Frontal cortex (tissue), 4 donors: ENCODE data around the gene USP54. TPM values are rescaled to one million over a fixed set of nuclear protein-coding genes. Genes with fewer than 3 reads are reported as not detected.

Source experiments
- DNase-seq, 2 donors: peaks; one replicate each; pipeline ENCODE4 v3.0.0; 2012; ENCODE audit warnings: low spot score in 2 of 2
- FAIRE-seq: peaks from 2 replicates; lab custom pipeline; 2012; peaks lifted over from hg19 to GRCh38; lab: Jason Lieb, UNC
- total RNA-seq: library from RNA; depleted of rRNA; stranded (reverse); fragments of >200 nt; gene quantifications from one replicate; pipeline ENCODE4 v1.2.3, GENCODE V29; 2014
- donor health status: control.
- donor health status: control.
- donor health status: control.

Gene USP54
- total RNA-seq, 1 donor from 2014 or later: 32.6 TPM

GRCh38 chr10:73537288-73537687 is 53.9 kb downstream of the USP54 start:
- no peak for DNase-seq
- no peak for FAIRE-seq

- FAIRE-seq (no peak), DNase-seq (no peak)
Measured at GRCh38 chr10:73534857-73535256, 56.3 kb downstream of the USP54 start.

GRCh38 chr10:73529089-73529832 is 61.9 kb downstream of the USP54 start:
- DNase-seq (peak; percentile 33 to 68), FAIRE-seq (peak; percentile 82)

GRCh38 chr10:73522263-73522662 is 68.9 kb downstream of the USP54 start:
- DNase-seq: no peak
- no peak for FAIRE-seq

GRCh38 chr10:73519336-73519735 is 71.8 kb downstream of the USP54 start:
- FAIRE-seq: no peak
- no peak for DNase-seq

GRCh38 chr10:73517166-73517888 is 73.8 kb downstream of the USP54 start:
- DNase-seq: no peak
- FAIRE-seq: no peak

- FAIRE-seq (no peak), DNase-seq (no peak)
Measured at GRCh38 chr10:73512207-73512743, 78.9 kb downstream of the USP54 start.

GRCh38 chr10:73509695-73510094 is 81.4 kb downstream of the USP54 start:
- no peak for FAIRE-seq
- DNase-seq: no peak

GRCh38 chr10:73506491-73506890 is 84.7 kb downstream of the USP54 start:
- FAIRE-seq: no peak
- no peak for DNase-seq

GRCh38 chr10:73506074-73506473 is 85.1 kb downstream of the USP54 start:
- FAIRE-seq: no peak
- no peak for DNase-seq

GRCh38 chr10:73503037-73503436 is 88.1 kb downstream of the USP54 start:
- FAIRE-seq: no peak
- DNase-seq: no peak

GRCh38 chr10:73501651-73502050 is 89.5 kb downstream of the USP54 start:
- FAIRE-seq (no peak), DNase-seq (no peak)

- DNase-seq (no peak), FAIRE-seq (no peak)
Measured at GRCh38 chr10:73497623-73498022, 93.5 kb downstream of the USP54 start.

- DNase-seq (peak; percentile 80 to 85), FAIRE-seq (no peak)
Measured at GRCh38 chr10:73495884-73496674, 95.1 kb downstream of the USP54 start, which contains the start of gene PPP3CB. TSS of gene PPP3CB (minus strand) at chr10:73496024. CDS start at chr10:73495889, 135 bp downstream.

GRCh38 chr10:73495226-73495883 is 95.8 kb downstream of the USP54 start:
- FAIRE-seq (no peak), DNase-seq (peak; percentile 81)

GRCh38 chr10:73494877-73495225 is 96.3 kb downstream of the USP54 start:
- FAIRE-seq (no peak), DNase-seq (no peak)

GRCh38 chr10:73494213-73494612 is 96.9 kb downstream of the USP54 start:
- DNase-seq (no peak), FAIRE-seq (no peak)

- FAIRE-seq: no peak
- no peak for DNase-seq
Measured at GRCh38 chr10:73493781-73494180, 97.4 kb downstream of the USP54 start.

GRCh38 chr10:73486601-73487000 is 104.5 kb downstream of the USP54 start:
- FAIRE-seq: no peak
- no peak for DNase-seq

- DNase-seq (no peak), FAIRE-seq (no peak)
Measured at GRCh38 chr10:73485320-73485719, 105.8 kb downstream of the USP54 start.
